HL-60 (cell line): ENCODE measurements around the gene MAML1.

Experiments used
- GABPA ChIP-seq: IDR thresholded peaks from 2 replicates; pipeline ENCODE4 v1.6.1; 2012; ENCODE audit warnings: low read depth
- POLR2AphosphoS5 ChIP-seq: IDR thresholded peaks from 2 replicates; pipeline ENCODE4 v1.6.1; 2012; ENCODE audit warnings: low read depth
- SPI1 ChIP-seq: IDR thresholded peaks from 2 replicates; pipeline ENCODE4 v1.6.1; 2012; ENCODE audit warnings: low read depth, mild to moderate bottlenecking, borderline replicate concordance
- TF ChIP-seq, protein P1 (sequence below): IDR thresholded peaks from one replicate; pipeline ENCODE4 v1.5.1; 2011; ENCODE audit warnings: low read length, control low read depth, inconsistent platforms; ENCODE audit not compliant: insufficient read depth
- TF ChIP-seq, protein P2 (sequence below): IDR thresholded peaks from 2 replicates; pipeline ENCODE4 v1.6.1; 2012; ENCODE audit warnings: low read depth; ENCODE audit not compliant: insufficient replicate concordance

DNA sequence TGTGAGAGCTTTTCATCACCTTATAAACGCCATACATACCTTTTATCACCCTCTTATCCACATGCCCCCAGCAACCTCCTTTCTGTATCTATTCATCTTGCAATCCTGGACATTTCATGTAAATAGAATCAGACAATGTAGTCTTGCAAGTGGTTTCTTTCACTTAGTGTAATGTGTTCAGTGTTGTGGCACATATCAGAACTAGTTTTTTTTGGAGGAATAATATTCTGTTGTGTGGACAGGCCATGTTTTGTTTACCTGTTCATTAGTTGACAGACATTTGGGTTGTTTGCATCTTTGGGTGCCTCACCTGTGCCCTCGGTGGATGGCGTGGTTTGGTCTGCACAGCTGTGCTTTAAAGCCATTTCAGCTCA is 89.4 kb downstream of the MAML1 start:
- TF ChIP-seq, protein P1, sequence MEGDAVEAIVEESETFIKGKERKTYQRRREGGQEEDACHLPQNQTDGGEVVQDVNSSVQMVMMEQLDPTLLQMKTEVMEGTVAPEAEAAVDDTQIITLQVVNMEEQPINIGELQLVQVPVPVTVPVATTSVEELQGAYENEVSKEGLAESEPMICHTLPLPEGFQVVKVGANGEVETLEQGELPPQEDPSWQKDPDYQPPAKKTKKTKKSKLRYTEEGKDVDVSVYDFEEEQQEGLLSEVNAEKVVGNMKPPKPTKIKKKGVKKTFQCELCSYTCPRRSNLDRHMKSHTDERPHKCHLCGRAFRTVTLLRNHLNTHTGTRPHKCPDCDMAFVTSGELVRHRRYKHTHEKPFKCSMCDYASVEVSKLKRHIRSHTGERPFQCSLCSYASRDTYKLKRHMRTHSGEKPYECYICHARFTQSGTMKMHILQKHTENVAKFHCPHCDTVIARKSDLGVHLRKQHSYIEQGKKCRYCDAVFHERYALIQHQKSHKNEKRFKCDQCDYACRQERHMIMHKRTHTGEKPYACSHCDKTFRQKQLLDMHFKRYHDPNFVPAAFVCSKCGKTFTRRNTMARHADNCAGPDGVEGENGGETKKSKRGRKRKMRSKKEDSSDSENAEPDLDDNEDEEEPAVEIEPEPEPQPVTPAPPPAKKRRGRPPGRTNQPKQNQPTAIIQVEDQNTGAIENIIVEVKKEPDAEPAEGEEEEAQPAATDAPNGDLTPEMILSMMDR, result no peak
- TF ChIP-seq, protein P2, sequence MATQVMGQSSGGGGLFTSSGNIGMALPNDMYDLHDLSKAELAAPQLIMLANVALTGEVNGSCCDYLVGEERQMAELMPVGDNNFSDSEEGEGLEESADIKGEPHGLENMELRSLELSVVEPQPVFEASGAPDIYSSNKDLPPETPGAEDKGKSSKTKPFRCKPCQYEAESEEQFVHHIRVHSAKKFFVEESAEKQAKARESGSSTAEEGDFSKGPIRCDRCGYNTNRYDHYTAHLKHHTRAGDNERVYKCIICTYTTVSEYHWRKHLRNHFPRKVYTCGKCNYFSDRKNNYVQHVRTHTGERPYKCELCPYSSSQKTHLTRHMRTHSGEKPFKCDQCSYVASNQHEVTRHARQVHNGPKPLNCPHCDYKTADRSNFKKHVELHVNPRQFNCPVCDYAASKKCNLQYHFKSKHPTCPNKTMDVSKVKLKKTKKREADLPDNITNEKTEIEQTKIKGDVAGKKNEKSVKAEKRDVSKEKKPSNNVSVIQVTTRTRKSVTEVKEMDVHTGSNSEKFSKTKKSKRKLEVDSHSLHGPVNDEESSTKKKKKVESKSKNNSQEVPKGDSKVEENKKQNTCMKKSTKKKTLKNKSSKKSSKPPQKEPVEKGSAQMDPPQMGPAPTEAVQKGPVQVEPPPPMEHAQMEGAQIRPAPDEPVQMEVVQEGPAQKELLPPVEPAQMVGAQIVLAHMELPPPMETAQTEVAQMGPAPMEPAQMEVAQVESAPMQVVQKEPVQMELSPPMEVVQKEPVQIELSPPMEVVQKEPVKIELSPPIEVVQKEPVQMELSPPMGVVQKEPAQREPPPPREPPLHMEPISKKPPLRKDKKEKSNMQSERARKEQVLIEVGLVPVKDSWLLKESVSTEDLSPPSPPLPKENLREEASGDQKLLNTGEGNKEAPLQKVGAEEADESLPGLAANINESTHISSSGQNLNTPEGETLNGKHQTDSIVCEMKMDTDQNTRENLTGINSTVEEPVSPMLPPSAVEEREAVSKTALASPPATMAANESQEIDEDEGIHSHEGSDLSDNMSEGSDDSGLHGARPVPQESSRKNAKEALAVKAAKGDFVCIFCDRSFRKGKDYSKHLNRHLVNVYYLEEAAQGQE, result no peak
- no peak for TF ChIP-seq SPI1
- no peak for TF ChIP-seq POLR2AphosphoS5
- no peak for TF ChIP-seq GABPA
